ENCODE measurements around the gene MRPL43. TPM values are rescaled to one million over a fixed set of nuclear protein-coding genes. Genes with fewer than 3 reads are reported as not detected.
"Not testable (repeated sequence)": the region's sequence is repeated elsewhere in the genome, so short reads cannot be mapped to it uniquely, and the experiment has no call there.

MRPL43 gene
- total RNA-seq, 2 experiments from 2014 or later, result 45.0 to 47.3 TPM

GRCh38 chr10:100977436-100977835, 9.9 kb downstream of the MRPL43 start:
- Mint-ChIP-seq H3K27me3 (ENCODE audit: low read depth) (no peaks in the 10 kb centered on the region), H3K36me3 (ENCODE audit: low read depth) (peaks cover 4% of the 10 kb centered on the region), H3K27ac (no peak overlapping the region), H3K4me1 (ENCODE audit: low read depth) (no peaks in the 10 kb centered on the region), H3K4me3 (no peak overlapping the region), H3K9me3 (no peaks in the 10 kb centered on the region)
- CTCF ChIA-PET, result interaction anchor here (0.6 kb wide), 1 partner anchor 42 kb away, joined by 3 read pairs; no protein-coding TSS in a partner anchor
- DNase-seq, result no peak
- intact Hi-C loops (cut with micrococcal nuclease), result no loop called here

GRCh38 chr10:100976906-100977305, 10.4 kb downstream of the MRPL43 start:
- CTCF ChIA-PET, result interaction anchor here (1.0 kb wide), 1 partner anchor 21 kb away, joined by 3 read pairs; no protein-coding TSS in a partner anchor
- Mint-ChIP-seq H3K27ac (no peak overlapping the region), H3K9me3 (no peaks in the 10 kb centered on the region), H3K36me3 (ENCODE audit: low read depth) (peaks cover 1% of the 10 kb centered on the region), H3K27me3 (ENCODE audit: low read depth) (no peaks in the 10 kb centered on the region), H3K4me1 (ENCODE audit: low read depth) (no peaks in the 10 kb centered on the region), H3K4me3 (no peak overlapping the region)
- no peak for DNase-seq
- intact Hi-C loops (cut with micrococcal nuclease), result no loop called here

GRCh38 chr10:100975397-100975796, 11.9 kb downstream of the MRPL43 start:
- H3K9me3 Mint-ChIP-seq; H3K4me3 Mint-ChIP-seq; H3K27ac Mint-ChIP-seq; DNase-seq; H3K27me3 Mint-ChIP-seq (ENCODE audit: low read depth); H3K4me1 Mint-ChIP-seq (ENCODE audit: low read depth); intact Hi-C loops (cut with micrococcal nuclease); H3K36me3 Mint-ChIP-seq (ENCODE audit: low read depth): not testable (repeated sequence)
- CTCF ChIA-PET, result interaction anchor here (1.2 kb wide), 1 partner anchor 23 kb away, joined by 3 read pairs; no protein-coding TSS in a partner anchor

GRCh38 chr10:100972904-100973535, 14.3 kb downstream of the MRPL43 start:
- H3K27me3 Mint-ChIP-seq (ENCODE audit: low read depth), result no peaks in the 10 kb centered on the region
- no peak for DNase-seq
- H3K27ac Mint-ChIP-seq, result no peak overlapping the region
- intact Hi-C loops (cut with micrococcal nuclease), result no loop called here
- H3K36me3 Mint-ChIP-seq (ENCODE audit: low read depth), result no peaks in the 10 kb centered on the region
- peaks cover 8% of the 10 kb centered on the region for H3K4me1 Mint-ChIP-seq (ENCODE audit: low read depth)
- CTCF ChIA-PET, result interaction anchor here (0.6 to 1.6 kb wide), 2 partner anchors 25 to 44 kb away, joined by 3 to 4 read pairs; no protein-coding TSS in a partner anchor
- H3K9me3 Mint-ChIP-seq, result no peaks in the 10 kb centered on the region
- H3K4me3 Mint-ChIP-seq, result no peak overlapping the region

GRCh38 chr10:100972115-100972903, 15.0 kb downstream of the MRPL43 start:
- Mint-ChIP-seq H3K9me3 (no peaks in the 10 kb centered on the region), H3K36me3 (ENCODE audit: low read depth) (no peaks in the 10 kb centered on the region), H3K27ac (no peak overlapping the region), H3K27me3 (ENCODE audit: low read depth) (no peaks in the 10 kb centered on the region), H3K4me1 (ENCODE audit: low read depth) (peaks cover 8% of the 10 kb centered on the region), H3K4me3 (no peak overlapping the region)
- no peak for DNase-seq
- intact Hi-C loops (cut with micrococcal nuclease), result no loop called here
- CTCF ChIA-PET, result interaction anchor here (1.1 to 1.6 kb wide), 2 partner anchors 25 to 26 kb away, joined by 4 read pairs; no protein-coding TSS in a partner anchor

GRCh38 chr10:100970914-100971811, 16.1 kb downstream of the MRPL43 start:
- H3K9me3 Mint-ChIP-seq, result no peaks in the 10 kb centered on the region
- no peaks in the 10 kb centered on the region for H3K27me3 Mint-ChIP-seq (ENCODE audit: low read depth)
- intact Hi-C loops (cut with micrococcal nuclease), result no loop called here
- H3K4me3 Mint-ChIP-seq, result no peak overlapping the region
- peaks cover 8% of the 10 kb centered on the region for H3K4me1 Mint-ChIP-seq (ENCODE audit: low read depth)
- no peak overlapping the region for H3K27ac Mint-ChIP-seq
- H3K36me3 Mint-ChIP-seq (ENCODE audit: low read depth), result no peaks in the 10 kb centered on the region
- DNase-seq, result no peak
- CTCF ChIA-PET, result interaction anchor here (1.1 kb wide), 1 partner anchor 26 kb away, joined by 4 read pairs; no protein-coding TSS in a partner anchor

GRCh38 chr10:100970076-100970913, 17.0 kb downstream of the MRPL43 start:
- H3K27ac Mint-ChIP-seq, result no peak overlapping the region
- intact Hi-C loops (cut with micrococcal nuclease), result no loop called here
- CTCF ChIA-PET, result no interaction called here
- H3K36me3 Mint-ChIP-seq (ENCODE audit: low read depth), result no peaks in the 10 kb centered on the region
- no peaks in the 10 kb centered on the region for H3K27me3 Mint-ChIP-seq (ENCODE audit: low read depth)
- H3K4me1 Mint-ChIP-seq (ENCODE audit: low read depth), result peaks cover 8% of the 10 kb centered on the region
- peak overlapping the region; percentile 59 for H3K4me3 Mint-ChIP-seq
- H3K9me3 Mint-ChIP-seq, result no peaks in the 10 kb centered on the region
- no peak for DNase-seq

- intact Hi-C loops (cut with micrococcal nuclease), result loop anchor here (5.0 kb wide), 1 partner anchor 43 kb away; no protein-coding TSS in a partner anchor
- Mint-ChIP-seq H3K36me3 (ENCODE audit: low read depth) (no peaks in the 10 kb centered on the region), H3K9me3 (no peaks in the 10 kb centered on the region), H3K4me3 (peak within 1 kb of the TSS; percentile 59), H3K4me1 (ENCODE audit: low read depth) (peaks cover 8% of the 10 kb centered on the region), H3K27ac (no peak within 1 kb of the TSS), H3K27me3 (ENCODE audit: low read depth) (no peaks in the 10 kb centered on the region)
- peak; percentile 32 for DNase-seq
- CTCF ChIA-PET, result interaction anchor here (0.8 to 1.0 kb wide), 3 partner anchors 10 to 45 kb away, joined by 3 to 8 read pairs (median 3); no protein-coding TSS in a partner anchor
Measured at GRCh38 chr10:100969187-100970075, 17.9 kb downstream of the MRPL43 start, which contains the start of gene SEMA4G. SEMA4G (plus strand) TSS chr10:100969504; CDS start chr10:100972913, 3,409 bp downstream.

- Mint-ChIP-seq H3K4me3 (peak overlapping the region; percentile 59), H3K9me3 (no peaks in the 10 kb centered on the region), H3K36me3 (ENCODE audit: low read depth) (no peaks in the 10 kb centered on the region), H3K27me3 (ENCODE audit: low read depth) (no peaks in the 10 kb centered on the region), H3K4me1 (ENCODE audit: low read depth) (peaks cover 8% of the 10 kb centered on the region), H3K27ac (no peak overlapping the region)
- DNase-seq, result no peak
- CTCF ChIA-PET, result interaction anchor here (0.8 to 1.0 kb wide), 5 partner anchors 10 to 45 kb away, joined by 3 to 8 read pairs (median 3); no protein-coding TSS in a partner anchor
- intact Hi-C loops (cut with micrococcal nuclease), result loop anchor here (5.0 kb wide), 1 partner anchor 43 kb away; no protein-coding TSS in a partner anchor
Measured at GRCh38 chr10:100968863-100969186, 18.5 kb downstream of the MRPL43 start.

GRCh38 chr10:100968062-100968736, 19.1 kb downstream of the MRPL43 start:
- peak overlapping the region; percentile 59 for H3K4me3 Mint-ChIP-seq
- CTCF ChIA-PET, result interaction anchor here (0.8 to 4.3 kb wide), 8 partner anchors 10 to 46 kb away, joined by 3 to 12 read pairs (median 4); no protein-coding TSS in a partner anchor
- no peaks in the 10 kb centered on the region for H3K36me3 Mint-ChIP-seq (ENCODE audit: low read depth)
- no peak for DNase-seq
- peaks cover 8% of the 10 kb centered on the region for H3K4me1 Mint-ChIP-seq (ENCODE audit: low read depth)
- H3K27ac Mint-ChIP-seq, result no peak overlapping the region
- intact Hi-C loops (cut with micrococcal nuclease), result loop anchor here (5.0 kb wide), 1 partner anchor 44 kb away; no protein-coding TSS in a partner anchor
- no peaks in the 10 kb centered on the region for H3K27me3 Mint-ChIP-seq (ENCODE audit: low read depth)
- no peaks in the 10 kb centered on the region for H3K9me3 Mint-ChIP-seq
